Measurements from ENCODE around the gene PPAT. TPM values are rescaled to one million over a fixed set of nuclear protein-coding genes. Genes with fewer than 3 reads are reported as not detected.

PPAT gene
- total RNA-seq, 1 donor from 2014 or later, result 12.9 TPM

- TF ChIP-seq CTCF (IDR thresholded peaks at IDR 0.05), result no peak
- ATAC-seq (ENCODE audit: low read depth) (no peak), DNase-seq (no peak)
- Mint-ChIP-seq H3K36me3 (ENCODE audit: low read depth) (peaks cover 13% of the 10 kb centered on the region), H3K4me3 (peak overlapping the region; percentile 93), H3K27me3 (no peaks in the 10 kb centered on the region), H3K4me1 (peaks cover 27% of the 10 kb centered on the region), H3K27ac (peak overlapping the region; percentile 99), H3K9me3 (no peaks in the 10 kb centered on the region)
- intact Hi-C loops (cut with micrococcal nuclease), result loop anchor here (5.0 kb wide), 1 partner anchor 841 kb away; the partner anchor contains the start of gene CLOCK
- CTCF ChIA-PET, result interaction anchor here (2.0 kb wide), 1 partner anchor 448 kb away, joined by 5 read pairs; no protein-coding TSS in a partner anchor
- POLR2A ChIA-PET, result interaction anchor here (2.1 to 3.1 kb wide), 2 partner anchors 47 to 80 kb away, joined by 20 to 95 read pairs; partner anchors contain the start of genes PAICS, PPAT and SRP72
Measured at GRCh38 chr4:56388306-56388705, 47.1 kb downstream of the PPAT start.

GRCh38 chr4:56387023-56388001 lies 48.1 kb downstream of the PPAT start, which contains the start of gene AASDH:
TSS of gene AASDH (minus strand) at chr4:56387491. CDS start at chr4:56384299, 3,192 bp downstream.
- Mint-ChIP-seq H3K4me1 (peaks cover 27% of the 10 kb centered on the region), H3K4me3 (peak within 1 kb of the TSS; percentile 93), H3K9me3 (no peaks in the 10 kb centered on the region), H3K36me3 (ENCODE audit: low read depth) (peaks cover 12% of the 10 kb centered on the region), H3K27ac (peak within 1 kb of the TSS; percentile 99), H3K27me3 (no peaks in the 10 kb centered on the region)
- POLR2A ChIA-PET, result interaction anchor here (0.8 to 3.1 kb wide), 12 partner anchors 10 to 992 kb away, joined by 4 to 95 read pairs (median 10); partner anchors contain the start of genes CEP135, CLOCK, NOA1 and PAICS
- ATAC-seq (ENCODE audit: low read depth) (peak; percentile 90), DNase-seq (peak; percentile 96)
- CTCF ChIA-PET, result interaction anchor here (1.0 to 2.0 kb wide), 4 partner anchors 48 to 449 kb away, joined by 3 to 7 read pairs (median 5); partner anchors contain the start of genes CEP135, PAICS, PPAT and SRP72
- intact Hi-C loops (cut with micrococcal nuclease), result loop anchor here (1.0 to 5.0 kb wide), 10 partner anchors 48 to 1041 kb away; partner anchors contain the start of genes CEP135, CLOCK, EXOC1 and NOA1
- TF ChIP-seq CTCF (IDR thresholded peaks at IDR 0.05), result no peak

- DNase-seq (no peak), ATAC-seq (ENCODE audit: low read depth) (no peak)
- no peak for TF ChIP-seq CTCF (IDR thresholded peaks at IDR 0.05)
- Mint-ChIP-seq H3K27ac (peak overlapping the region; percentile 99), H3K4me1 (peaks cover 27% of the 10 kb centered on the region), H3K36me3 (ENCODE audit: low read depth) (peaks cover 12% of the 10 kb centered on the region), H3K4me3 (peak overlapping the region; percentile 93), H3K27me3 (no peaks in the 10 kb centered on the region), H3K9me3 (no peaks in the 10 kb centered on the region)
- CTCF ChIA-PET, result no interaction called here
- POLR2A ChIA-PET, result interaction anchor here (0.7 to 3.1 kb wide), 4 partner anchors 49 to 592 kb away, joined by 3 to 95 read pairs (median 29); partner anchors contain the start of genes NOA1, PAICS, POLR2B and PPAT
- intact Hi-C loops (cut with micrococcal nuclease), result loop anchor here (2.0 to 5.0 kb wide), 3 partner anchors 839 to 1039 kb away; partner anchors contain the start of genes CLOCK, SRD5A3 and TMEM165
Measured at GRCh38 chr4:56386091-56386490, 49.3 kb downstream of the PPAT start.

- CTCF ChIA-PET, result no interaction called here
- Mint-ChIP-seq H3K4me3 (no peak overlapping the region), H3K36me3 (ENCODE audit: low read depth) (peaks cover 36% of the 10 kb centered on the region), H3K4me1 (no peaks in the 10 kb centered on the region), H3K27me3 (no peaks in the 10 kb centered on the region), H3K27ac (no peak overlapping the region), H3K9me3 (no peaks in the 10 kb centered on the region)
- TF ChIP-seq CTCF (IDR thresholded peaks at IDR 0.05), result no peak
- POLR2A ChIA-PET, result no interaction called here
- intact Hi-C loops (cut with micrococcal nuclease), result no loop called here
- no peak for DNase-seq
- ATAC-seq (ENCODE audit: low read depth), result no peak
Measured at GRCh38 chr4:56375458-56375857, 60.0 kb downstream of the PPAT start.

All from activated B cell treated with CpG ODN at 0.5 μM for 24 hours (primary cell).